Liver (tissue), 9 donors: ENCODE data around the gene UBA6. TPM values are rescaled to one million over a fixed set of nuclear protein-coding genes. Genes with fewer than 3 reads are reported as not detected.

ENCODE experiments used
- DNase-seq: peaks from one replicate; pipeline ENCODE4 v3.0.0-alpha.2; 2017; ENCODE audit warnings: low spot score
- H3K27ac ChIP-seq, 2 donors: one replicate each; pipeline ENCODE4 v1.7.0; 2013; ENCODE audit warnings: inconsistent platforms in 2 of 2, low read length in 2 of 2, control low read depth in 1 of 2, low read depth in 1 of 2, mild to moderate bottlenecking in 1 of 2
- H3K27me3 ChIP-seq, 4 donors: one replicate each; pipeline versions ENCODE4 v1.6.1 to v1.7.0; 2013; ENCODE audit warnings: low read length in 3 of 4, inconsistent platforms in 1 of 4, mild to moderate bottlenecking in 1 of 4, moderate library complexity in 1 of 4; ENCODE audit not compliant: control insufficient read depth in 4 of 4, insufficient read depth in 4 of 4
- H3K36me3 ChIP-seq, 4 donors: one replicate each; pipeline versions ENCODE4 v1.6.1 to v1.7.0; 2013; ENCODE audit warnings: low read length in 3 of 4, mild to moderate bottlenecking in 3 of 4, low read depth in 1 of 4, moderate library complexity in 1 of 4; ENCODE audit not compliant: control insufficient read depth in 4 of 4, insufficient read depth in 3 of 4
- H3K4me1 ChIP-seq, 4 donors: one replicate each; pipeline versions ENCODE4 v1.6.1 to v1.7.0; 2013; ENCODE audit warnings: low read length in 3 of 4, mild to moderate bottlenecking in 3 of 4, moderate library complexity in 1 of 4; ENCODE audit not compliant: control insufficient read depth in 4 of 4, insufficient read depth in 4 of 4
- H3K4me3 ChIP-seq, 3 donors: one replicate each; pipeline versions ENCODE4 v1.6.1 to v1.7.0; 2013; ENCODE audit warnings: low read length in 3 of 3, control low read depth in 1 of 3, low read depth in 1 of 3, mild to moderate bottlenecking in 1 of 3
- H3K9ac ChIP-seq, 2 donors: one replicate each; pipeline ENCODE4 v1.7.0; 2013; ENCODE audit warnings: low read length in 2 of 2, mild to moderate bottlenecking in 2 of 2, moderate library complexity in 2 of 2, control low read depth in 1 of 2, low read depth in 1 of 2
- H3K9me3 ChIP-seq, 4 donors: one replicate each; pipeline versions ENCODE4 v1.6.1 to v1.7.0; 2013; ENCODE audit warnings: low read length in 3 of 4; ENCODE audit not compliant: control insufficient read depth in 4 of 4
- ATF3 ChIP-seq: IDR thresholded peaks from 2 replicates; pipeline ENCODE4 v1.6.1; 2016; ENCODE audit warnings: antibody characterized with exemption
- CTCF ChIP-seq: fragments of 150-350 bp; IDR thresholded peaks from 2 replicates; pipeline ENCODE4 v1.5.1; 2017; ENCODE audit warnings: improper control_type of control experiment, low read depth, low read length; ENCODE audit not compliant: missing input control
- EGR1 ChIP-seq, 2 donors: IDR thresholded peaks; 2 replicates each; pipeline ENCODE4 v1.6.1; 2016 to 2018; ENCODE audit warnings: antibody characterized with exemption in 2 of 2, low read depth in 2 of 2
- FOXA1 ChIP-seq: IDR thresholded peaks from 2 replicates; pipeline ENCODE4 v1.6.1; 2016; ENCODE audit warnings: antibody characterized with exemption
- FOXA2 ChIP-seq: IDR thresholded peaks from 2 replicates; pipeline ENCODE4 v1.6.1; 2016; ENCODE audit warnings: antibody characterized with exemption
- GABPA ChIP-seq, 2 donors: IDR thresholded peaks in 1 of 2; conservative IDR thresholded peaks in 1 of 2; 2 replicates each; pipeline ENCODE4 v1.6.1; 2016; ENCODE audit warnings: antibody characterized with exemption in 2 of 2, mild to moderate bottlenecking in 1 of 2, moderate library complexity in 1 of 2
- HNF4A ChIP-seq, 2 donors: conservative IDR thresholded peaks; 2 replicates each; pipeline ENCODE4 v1.6.1; 2016; ENCODE audit warnings: antibody characterized with exemption in 2 of 2, mild to moderate bottlenecking in 2 of 2
- HNF4G ChIP-seq: IDR thresholded peaks from 2 replicates; pipeline ENCODE4 v1.6.1; 2016; ENCODE audit warnings: antibody characterized with exemption
- JUND ChIP-seq, 2 donors: IDR thresholded peaks; 2 replicates each; pipeline ENCODE4 v1.6.1; 2016; ENCODE audit warnings: antibody characterized with exemption in 2 of 2
- MAX ChIP-seq: IDR thresholded peaks from 2 replicates; pipeline ENCODE4 v1.6.1; 2016; ENCODE audit warnings: antibody characterized with exemption
- NR2F2 ChIP-seq: IDR thresholded peaks from 2 replicates; pipeline ENCODE4 v1.6.1; 2016; ENCODE audit warnings: antibody characterized with exemption
- RAD21 ChIP-seq, 2 donors: IDR thresholded peaks; 2 replicates each; pipeline ENCODE4 v1.6.1; 2016; ENCODE audit warnings: antibody characterized with exemption in 2 of 2, mild to moderate bottlenecking in 2 of 2
- REST ChIP-seq: IDR thresholded peaks from 2 replicates; pipeline ENCODE4 v1.6.1; 2016; ENCODE audit warnings: antibody characterized with exemption, mild to moderate bottlenecking
- RXRA ChIP-seq, 2 donors: IDR thresholded peaks; 2 replicates each; pipeline ENCODE4 v1.6.1; 2017 to 2018; ENCODE audit warnings: antibody characterized with exemption in 2 of 2, mild to moderate bottlenecking in 1 of 2
- SP1 ChIP-seq: IDR thresholded peaks from 2 replicates; pipeline ENCODE4 v1.6.1; 2018; ENCODE audit warnings: antibody characterized with exemption, mild to moderate bottlenecking
- TAF1 ChIP-seq: conservative IDR thresholded peaks from 2 replicates; pipeline ENCODE4 v1.6.1; 2016; ENCODE audit warnings: antibody characterized with exemption, mild to moderate bottlenecking
- YY1 ChIP-seq: IDR thresholded peaks from 2 replicates; pipeline ENCODE4 v1.6.1; 2016; ENCODE audit warnings: antibody characterized with exemption, mild to moderate bottlenecking
- ZBTB33 ChIP-seq: IDR thresholded peaks from 2 replicates; pipeline ENCODE4 v1.6.1; 2016; ENCODE audit warnings: antibody characterized with exemption
- WGBS: extraction: QIAGEN DNeasy Blood & Tissue Kit; methylation state at CpG from one replicate; pipeline ENCODE4 v1.1.7; 2013; 5-methylcytosine and 5-hydroxymethylcytosine counted together
- polyA plus RNA-seq, 2 donors: library from polyadenylated mRNA; stranded (reverse) in 1 of 2; unstranded in 1 of 2; fragments of 200-250 nt in 1 of 2; fragments of >200 nt in 1 of 2; fragmentation: Nextera tagmentation in 1 of 2; extraction: Ambion mirVana in 1 of 2; gene quantifications; one replicate each; pipeline versions ENCODE4 v1.2.1 to v1.2.3, GENCODE V29; 2013 to 2015
- total RNA-seq, 2 donors: library from RNA; depleted of rRNA; stranded (reverse); fragments of >200 nt; gene quantifications; one replicate each; pipeline ENCODE4 v1.2.3, GENCODE V29; 2014
- donor health status: healthy.
- donor health status: healthy.
- donor health status: healthy.
- donor health status: healthy.
- donor health status: healthy.

The UBA6 gene
- total and polyA plus RNA-seq, 4 donors = 8.4 to 122 (median 13.7) TPM

GRCh38 chr4:67699603-67700002, 1.4 kb downstream of the UBA6 start:
- no peak for TF ChIP-seq YY1
- no peak for TF ChIP-seq GABPA (IDR thresholded peaks at IDR 0.05 in 1 of 2, conservative IDR thresholded peaks at IDR 0.05 in 1 of 2)
- TF ChIP-seq HNF4G = no peak
- no peak for TF ChIP-seq SP1
- no peak for TF ChIP-seq ATF3
- TF ChIP-seq FOXA1 = no peak
- no peak for TF ChIP-seq ZBTB33
- no peak for TF ChIP-seq FOXA2
- no peak for TF ChIP-seq NR2F2
- Histone ChIP-seq H3K27me3 (no peaks in the 10 kb centered on the region), H3K9me3 (no peaks in the 10 kb centered on the region), H3K27ac (no peak overlapping the region), H3K9ac (no peak overlapping the region), H3K36me3 (peaks cover 0 to 2% (median 0%) of the 10 kb centered on the region in 4 donors), H3K4me3 (peak overlapping the region; percentile 85 to 100 (median 96)), H3K4me1 (peaks cover 1 to 21% (median 13%) of the 10 kb centered on the region in 4 donors)
- DNase-seq = no peak
- 93% methylated on average over 18 of the region's 18 CpGs for WGBS

GRCh38 chr4:67697860-67698687, 2.9 kb downstream of the UBA6 start:
- no peak overlapping the region for H3K9ac ChIP-seq
- peaks cover 1 to 21% (median 13%) of the 10 kb centered on the region in 4 donors for H3K4me1 ChIP-seq
- H3K27ac ChIP-seq = no peak overlapping the region
- no peak overlapping the region for H3K4me3 ChIP-seq
- no peaks in the 10 kb centered on the region for H3K27me3 ChIP-seq
- H3K36me3 ChIP-seq = peaks cover 0 to 5% (median 0%) of the 10 kb centered on the region in 4 donors
- TF ChIP-seq CTCF (no peak), SP1 (no peak), JUND (IDR thresholded peaks at IDR 0.05) (no peak), ZBTB33 (no peak), HNF4A (conservative IDR thresholded peaks at IDR 0.05) (no peak), GABPA (IDR thresholded peaks at IDR 0.05 in 1 of 2, conservative IDR thresholded peaks at IDR 0.05 in 1 of 2) (no peak), TAF1 (no peak), RAD21 (IDR thresholded peaks at IDR 0.05) (no peak), FOXA2 (no peak), EGR1 (IDR thresholded peaks at IDR 0.05; ENCODE audit: low read depth in 2 of 2) (no peak), RXRA (IDR thresholded peaks at IDR 0.05) (no peak), REST (no peak), MAX (no peak), NR2F2 (no peak)
- no peak for DNase-seq
- H3K9me3 ChIP-seq = no peaks in the 10 kb centered on the region
- WGBS = 84% methylated on average over 7 of the region's 7 CpGs
